ENCODE results near the gene FBXO33.

FBXO33 gene

GRCh38 chr14:39432179-39432618 lies at the start of gene FBXO33:
Gene FBXO33 (minus strand): TSS chr14:39432433. CDS start chr14:39432162, 271 bp downstream.
- peak; percentile 87 to 93 for DNase-seq (ENCODE audit: low read depth in 2 of 2)

- no peak for DNase-seq (ENCODE audit: low read depth in 2 of 2)
Measured at GRCh38 chr14:39474416-39474911, 42.2 kb upstream of the FBXO33 start.

- no peak for DNase-seq (ENCODE audit: low read depth in 2 of 2)
Measured at GRCh38 chr14:39472078-39472477, 39.8 kb upstream of the FBXO33 start.

- DNase-seq (ENCODE audit: low read depth in 2 of 2), result no peak
Measured at GRCh38 chr14:39469094-39469710, 37.0 kb upstream of the FBXO33 start.

GRCh38 chr14:39467889-39468524 lies 35.8 kb upstream of the FBXO33 start:
- DNase-seq (ENCODE audit: low read depth in 2 of 2), result no peak

GRCh38 chr14:39459795-39460478 lies 27.7 kb upstream of the FBXO33 start:
- no peak for DNase-seq (ENCODE audit: low read depth in 2 of 2)

GRCh38 chr14:39456702-39457250 lies 24.5 kb upstream of the FBXO33 start:
- DNase-seq (ENCODE audit: low read depth in 2 of 2), result no peak

GRCh38 chr14:39454906-39455539 lies 22.8 kb upstream of the FBXO33 start:
- no peak for DNase-seq (ENCODE audit: low read depth in 2 of 2)

- DNase-seq (ENCODE audit: low read depth in 2 of 2), result no peak
Measured at GRCh38 chr14:39452680-39453079, 20.4 kb upstream of the FBXO33 start.

GRCh38 chr14:39451811-39452210 lies 19.6 kb upstream of the FBXO33 start:
- DNase-seq (ENCODE audit: low read depth in 2 of 2), result no peak

- DNase-seq (ENCODE audit: low read depth in 2 of 2), result no peak
Measured at GRCh38 chr14:39447175-39447661, 15.0 kb upstream of the FBXO33 start.

GRCh38 chr14:39446131-39446744 lies 14.0 kb upstream of the FBXO33 start:
- no peak for DNase-seq (ENCODE audit: low read depth in 2 of 2)

GRCh38 chr14:39442293-39442692 lies 10.1 kb upstream of the FBXO33 start:
- no peak for DNase-seq (ENCODE audit: low read depth in 2 of 2)

GRCh38 chr14:39441805-39442204 lies 9.6 kb upstream of the FBXO33 start:
- no peak for DNase-seq (ENCODE audit: low read depth in 2 of 2)

- no peak for DNase-seq (ENCODE audit: low read depth in 2 of 2)
Measured at GRCh38 chr14:39440975-39441374, 8.7 kb upstream of the FBXO33 start.

- no peak for DNase-seq (ENCODE audit: low read depth in 2 of 2)
Measured at GRCh38 chr14:39435241-39435640, 3.0 kb upstream of the FBXO33 start.

GRCh38 chr14:39434401-39434800 lies 2.2 kb upstream of the FBXO33 start:
- no peak for DNase-seq (ENCODE audit: low read depth in 2 of 2)

- DNase-seq (ENCODE audit: low read depth in 2 of 2), result no peak
Measured at GRCh38 chr14:39433452-39433813, 1.2 kb upstream of the FBXO33 start.

- peak; percentile 69 to 71 for DNase-seq (ENCODE audit: low read depth in 2 of 2)
Measured at GRCh38 chr14:39432619-39433451, 602 bp upstream of the FBXO33 start.

- peak; percentile 20 to 25 for DNase-seq (ENCODE audit: low read depth in 2 of 2)
Measured at GRCh38 chr14:39431416-39432178, 636 bp downstream of the FBXO33 start.

Data from stimulated activated CD8-positive, alpha-beta memory T cell treated with anti-CD3 and anti-CD28 coated beads, Interleukin-2, amount 100 ng/mL, for 48 hours (primary cell).